ENCODE results near the gene UGT1A10.

Gene UGT1A10

GRCh38 chr2:233758141-233758540 lies 121.9 kb downstream of the UGT1A10 start:
- FAIRE-seq (no peak), DNase-seq (ENCODE audit: insufficient read length, low spot score) (no peak)
- TF ChIP-seq CTCF (IDR thresholded peaks at IDR 0.05; ENCODE audit: insufficient read depth, missing control alignments): no peak

- DNase-seq (ENCODE audit: insufficient read length, low spot score) (no peak), FAIRE-seq (no peak)
- no peak for TF ChIP-seq CTCF (IDR thresholded peaks at IDR 0.05; ENCODE audit: insufficient read depth, missing control alignments)
Measured at GRCh38 chr2:233758849-233759248, 122.6 kb downstream of the UGT1A10 start.

- DNase-seq (ENCODE audit: insufficient read length, low spot score) (no peak), FAIRE-seq (no peak)
- TF ChIP-seq CTCF (IDR thresholded peaks at IDR 0.05; ENCODE audit: insufficient read depth, missing control alignments): no peak
Measured at GRCh38 chr2:233760043-233760442, 123.8 kb downstream of the UGT1A10 start, which contains the start of gene UGT1A1. UGT1A1 (plus strand) TSS chr2:233760270; CDS start chr2:233760288, 18 bp downstream.

- no peak for DNase-seq (ENCODE audit: insufficient read length, low spot score)
- no peak for TF ChIP-seq CTCF (IDR thresholded peaks at IDR 0.05; ENCODE audit: insufficient read depth, missing control alignments)
- no peak for FAIRE-seq
Measured at GRCh38 chr2:233761040-233761769, 125.0 kb downstream of the UGT1A10 start.

GRCh38 chr2:233764264-233764663 lies 128.0 kb downstream of the UGT1A10 start:
- FAIRE-seq (no peak), DNase-seq (ENCODE audit: insufficient read length, low spot score) (no peak)
- TF ChIP-seq CTCF (IDR thresholded peaks at IDR 0.05; ENCODE audit: insufficient read depth, missing control alignments): no peak

- FAIRE-seq (no peak), DNase-seq (ENCODE audit: insufficient read length, low spot score) (no peak)
- no peak for TF ChIP-seq CTCF (IDR thresholded peaks at IDR 0.05; ENCODE audit: insufficient read depth, missing control alignments)
Measured at GRCh38 chr2:233764761-233765160, 128.5 kb downstream of the UGT1A10 start.

GRCh38 chr2:233766416-233766815 lies 130.2 kb downstream of the UGT1A10 start:
- FAIRE-seq: no peak
- TF ChIP-seq CTCF (IDR thresholded peaks at IDR 0.05; ENCODE audit: insufficient read depth, missing control alignments): no peak
- DNase-seq (ENCODE audit: insufficient read length, low spot score): no peak
